ENCODE measurements around the gene NDUFA6.

DNA sequence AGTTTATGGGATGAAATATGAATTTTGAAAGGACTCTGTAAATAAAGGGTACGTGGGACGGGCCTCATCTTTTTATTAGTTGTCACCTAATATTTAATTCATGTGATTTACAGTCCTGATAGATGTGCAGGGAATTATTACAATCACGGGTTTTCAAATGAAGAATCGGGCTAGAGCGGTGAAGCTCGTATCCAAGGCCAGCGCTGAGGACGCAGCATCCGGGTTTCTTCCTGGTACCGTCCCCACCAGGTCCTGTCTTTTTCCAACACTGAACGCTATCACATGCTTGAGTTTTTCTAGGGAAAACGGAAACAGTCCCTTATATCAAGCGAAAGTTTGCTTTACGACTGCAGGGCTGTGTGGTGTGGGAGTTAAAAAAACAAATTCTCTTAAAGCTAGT is 10.3 kb downstream of the NDUFA6 start:
- TF ChIP-seq SIN3A (IDR thresholded peaks at IDR 0.05; ENCODE audit: borderline replicate concordance, insufficient read depth, low read depth, low read length) (no peak), POLR2AphosphoS5 (IDR thresholded peaks at IDR 0.05; ENCODE audit: low read depth, low read length) (no peak), CTCF (IDR thresholded peaks at IDR 0.05) (no peak)

All from Panc1 (cell line).